GM19351 (cell line): ENCODE data around the gene KIF26A.

Experiments
- ATAC-seq: cut with Tn5 transposase; IDR thresholded peaks from one replicate; pipeline ENCODE4 v1.9.1; 2021; ENCODE audit warnings: mild to moderate bottlenecking, moderate library complexity; ENCODE audit not compliant: unreplicated experiment

KIF26A gene

GRCh38 chr14:104112609-104113571 lies 25.5 kb upstream of the KIF26A start:
- no peak for ATAC-seq

- no peak for ATAC-seq
Observed at GRCh38 chr14:104113631-104114420, 24.6 kb upstream of the KIF26A start.

GRCh38 chr14:104114421-104115130 lies 23.8 kb upstream of the KIF26A start:
- no peak for ATAC-seq

GRCh38 chr14:104115131-104115600 lies 23.2 kb upstream of the KIF26A start:
- ATAC-seq: no peak

DNA sequence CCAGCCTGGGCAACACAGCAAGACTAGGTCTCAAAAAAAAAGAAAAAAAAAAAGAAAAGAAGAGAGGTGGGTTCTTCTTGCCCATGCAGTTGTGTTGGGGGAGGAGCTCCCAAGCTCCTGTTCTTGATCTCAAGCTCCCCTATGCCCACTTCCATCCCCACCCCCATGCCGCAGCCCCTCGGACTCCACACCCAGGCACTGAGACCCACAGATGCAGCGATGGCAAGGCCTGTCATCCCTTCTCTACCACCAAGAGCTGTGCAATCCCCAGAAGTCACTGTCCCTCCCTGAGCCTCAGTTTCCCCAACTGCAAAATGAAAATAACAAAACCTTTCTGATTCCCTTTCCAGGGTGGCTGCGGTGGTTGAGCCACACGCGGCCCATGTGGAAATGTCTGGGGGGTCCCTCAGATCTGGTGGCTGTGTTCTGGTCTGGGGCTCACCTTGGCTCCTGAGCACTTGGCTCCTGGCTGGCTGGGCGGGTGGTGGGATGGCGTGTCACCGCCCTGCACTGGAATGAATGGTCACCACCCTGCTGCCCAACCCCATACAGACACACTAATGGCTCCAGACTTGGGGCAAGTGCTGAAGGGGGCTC lies 22.6 kb upstream of the KIF26A start:
- no peak for ATAC-seq

- ATAC-seq: no peak
Observed at GRCh38 chr14:104116288-104116755, 22.1 kb upstream of the KIF26A start.

DNA sequence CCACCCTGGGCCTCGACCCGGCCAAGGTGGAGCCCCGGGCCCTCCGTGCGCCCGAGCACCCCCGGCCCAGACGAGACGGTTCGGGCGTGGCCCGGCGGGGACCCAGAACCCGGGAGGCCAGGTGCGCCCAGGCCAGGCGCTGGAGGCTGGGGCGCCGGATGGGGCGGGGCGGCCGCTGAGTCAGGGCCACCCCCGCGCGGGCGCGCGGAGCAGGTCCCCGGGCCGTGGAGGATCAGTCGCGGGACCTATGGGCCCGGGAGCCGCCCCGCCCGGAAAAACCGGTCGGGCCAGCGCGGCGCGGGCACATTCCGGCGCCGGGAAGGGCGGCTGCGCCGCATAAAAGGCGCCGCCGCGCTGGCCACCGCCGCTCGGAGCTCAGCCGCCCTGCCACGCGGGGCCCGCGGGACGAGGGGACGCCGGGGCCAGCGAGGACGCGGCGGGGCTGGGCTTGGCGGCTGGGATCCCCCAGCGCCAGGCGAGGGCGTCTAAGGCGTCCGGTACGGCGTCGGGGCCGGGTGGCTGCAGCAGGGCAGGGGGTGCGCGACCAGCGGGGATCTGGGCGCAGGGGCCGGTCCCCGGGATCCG lies 21.5 kb upstream of the KIF26A start:
- ATAC-seq: no peak

- no peak for ATAC-seq
Observed at GRCh38 chr14:104117341-104118005, 20.9 kb upstream of the KIF26A start.

GRCh38 chr14:104118006-104118844 lies 20.2 kb upstream of the KIF26A start:
- no peak for ATAC-seq

DNA sequence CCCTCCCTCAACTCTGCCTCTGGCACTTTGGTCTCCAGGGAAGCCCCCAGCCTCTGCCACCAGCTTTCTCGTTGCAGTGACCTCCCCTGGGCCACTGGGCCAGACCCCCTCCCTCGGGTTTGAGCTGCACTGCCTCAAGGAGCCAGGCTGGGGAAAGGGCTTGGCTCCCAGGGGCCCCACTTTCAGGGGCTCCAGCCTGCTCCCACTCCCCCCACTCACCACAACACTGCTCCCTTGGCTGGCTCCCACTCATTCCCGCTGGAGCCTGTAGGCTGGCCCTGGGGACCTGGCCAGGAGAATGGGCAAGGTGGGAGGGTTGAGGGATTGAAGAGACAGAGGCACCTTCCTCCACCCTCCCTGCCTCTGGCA lies 19.3 kb upstream of the KIF26A start:
- no peak for ATAC-seq

DNA sequence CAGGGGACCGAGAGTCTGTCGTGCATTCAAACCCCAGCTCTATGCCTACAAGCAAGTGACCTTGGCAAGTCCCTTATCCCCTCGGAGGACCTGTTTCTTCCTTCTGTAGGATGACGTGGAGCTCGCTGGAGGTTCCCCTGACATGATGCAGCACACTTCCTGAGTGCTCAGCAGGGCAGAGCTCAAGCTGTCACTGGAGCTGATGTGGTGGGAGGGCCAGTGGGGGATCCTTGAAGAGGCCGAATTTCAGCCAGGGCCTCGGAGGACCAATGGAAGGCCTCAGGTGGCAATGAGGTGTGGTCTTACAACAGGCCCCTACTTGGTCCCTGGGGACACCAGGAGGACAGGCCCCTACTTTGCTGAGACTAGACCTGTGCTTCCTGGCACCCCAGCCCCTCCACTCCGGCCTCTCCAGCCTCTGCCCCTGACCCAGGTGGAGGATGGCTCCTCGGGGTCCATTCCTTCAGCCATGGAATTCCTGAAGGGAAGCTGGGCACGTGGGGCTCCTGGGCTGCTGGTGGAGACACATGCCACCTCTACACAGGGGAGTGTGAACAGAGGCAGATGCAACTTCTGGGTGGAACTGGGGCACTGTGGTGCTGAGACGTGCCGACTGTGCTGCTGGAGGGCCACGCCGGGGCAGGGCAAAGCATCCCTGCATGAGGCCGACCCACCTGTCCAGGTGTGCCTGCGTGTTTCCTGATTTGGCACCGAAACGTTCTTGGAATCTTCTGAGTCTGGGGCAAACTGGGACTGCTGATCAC lies 18.7 kb upstream of the KIF26A start:
- ATAC-seq: no peak

DNA sequence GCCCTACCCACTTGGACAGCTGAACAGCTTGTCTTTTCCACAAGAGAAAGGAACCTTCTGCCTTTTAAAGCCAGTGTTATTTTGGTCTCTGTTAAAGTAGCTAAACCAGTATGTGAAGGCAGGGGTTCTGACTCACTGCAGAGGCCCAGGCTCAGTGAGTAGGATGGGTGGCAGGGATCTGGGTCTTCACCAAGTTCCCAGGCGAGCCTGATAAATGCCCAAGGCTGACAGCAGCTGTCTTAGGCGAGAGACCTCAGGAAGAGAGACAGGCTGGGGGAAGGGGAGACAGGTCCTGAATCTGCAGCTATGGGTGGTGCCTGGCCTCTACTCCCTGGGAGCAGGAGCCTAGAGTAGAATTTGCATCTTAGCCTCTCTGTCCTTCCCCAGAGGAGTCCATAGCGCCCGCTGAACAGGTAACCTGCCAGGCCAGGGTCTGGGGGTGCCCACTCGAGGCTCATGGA lies 18.1 kb upstream of the KIF26A start:
- no peak for ATAC-seq

DNA sequence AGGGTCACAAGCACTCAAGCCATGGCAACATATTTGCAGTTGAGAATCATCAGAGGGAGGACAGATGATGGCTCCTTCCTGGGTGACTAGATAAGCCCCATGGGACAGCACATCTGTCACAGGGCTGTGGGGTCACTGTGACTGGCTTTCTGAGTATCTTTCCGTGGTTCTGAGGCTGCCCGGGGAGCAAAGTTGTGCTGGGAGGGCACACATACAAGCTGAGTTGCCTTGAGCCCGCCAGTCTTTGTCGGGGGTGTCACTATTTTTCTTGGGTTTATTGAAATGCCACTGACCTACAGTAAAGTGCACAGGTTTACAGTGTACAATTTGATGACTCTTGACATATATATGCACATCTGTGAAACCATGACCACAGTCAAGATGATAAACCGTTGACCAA lies 17.2 kb upstream of the KIF26A start:
- ATAC-seq: no peak

DNA sequence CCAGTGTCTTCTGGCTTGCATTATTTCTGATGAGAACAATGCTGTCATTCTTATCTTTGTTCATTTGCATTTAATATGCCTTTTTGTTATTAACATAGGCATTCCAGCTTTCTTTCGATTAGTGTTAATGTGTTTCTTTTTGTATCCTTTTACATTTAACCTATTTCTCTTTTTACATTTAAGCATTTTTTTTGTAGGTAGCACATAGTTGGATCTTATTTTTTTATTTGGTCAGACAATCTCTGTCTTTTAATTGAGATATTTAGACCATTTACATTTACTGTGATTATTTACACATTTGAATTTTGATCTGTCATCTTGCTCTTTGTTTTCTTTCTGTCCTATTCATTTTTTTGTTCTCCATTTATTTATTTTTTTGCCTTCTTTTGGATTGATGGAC lies 14.5 kb upstream of the KIF26A start:
- ATAC-seq: no peak

DNA sequence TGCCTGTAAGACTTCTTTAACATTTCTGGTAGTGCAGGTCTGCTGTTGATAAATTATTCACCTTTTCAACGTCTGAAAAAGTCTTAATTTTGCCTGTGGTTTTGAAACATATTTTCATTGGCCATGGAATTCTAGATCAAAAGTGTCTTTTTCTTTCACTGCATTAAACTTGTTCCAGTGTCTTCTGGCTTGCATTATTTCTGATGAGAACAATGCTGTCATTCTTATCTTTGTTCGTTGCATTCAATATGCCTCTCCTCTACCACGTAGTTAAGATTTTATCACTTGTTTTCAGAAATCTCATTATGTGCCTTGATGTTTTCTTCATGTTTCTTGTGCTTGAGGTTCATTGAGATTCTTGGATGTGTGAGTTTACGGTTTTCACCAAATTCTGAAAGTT lies 13.4 kb upstream of the KIF26A start:
- ATAC-seq: no peak

GRCh38 chr14:104126753-104127152 lies 11.6 kb upstream of the KIF26A start:
- ATAC-seq: no peak

DNA sequence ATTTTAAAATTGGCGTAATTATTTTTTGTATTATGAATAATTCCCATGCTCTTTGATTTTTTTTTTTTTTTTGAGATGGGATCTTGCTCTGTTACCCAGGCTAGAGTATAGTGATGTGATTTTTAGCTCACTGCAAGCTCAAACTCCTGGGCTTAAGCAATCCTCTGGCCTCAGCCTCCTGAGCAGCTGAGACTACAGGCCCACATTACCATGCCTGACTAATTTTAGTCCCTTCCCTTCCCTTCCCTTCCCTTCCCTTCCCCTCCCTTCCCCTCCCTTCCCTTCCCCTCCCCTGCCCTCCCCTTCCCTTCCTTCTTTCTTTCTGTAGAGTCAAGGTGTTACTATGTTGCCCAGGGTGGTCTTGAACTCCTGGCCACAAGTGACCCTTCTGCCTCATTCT lies 9.4 kb upstream of the KIF26A start:
- no peak for ATAC-seq

- ATAC-seq: no peak
Observed at GRCh38 chr14:104129556-104129955, 8.8 kb upstream of the KIF26A start.
